ENCODE measurements around the gene MLXIP.
"Not testable (repeated sequence)": the region's sequence is repeated elsewhere in the genome, so short reads cannot be mapped to it uniquely, and the experiment has no call there.

Gene MLXIP, protein sequence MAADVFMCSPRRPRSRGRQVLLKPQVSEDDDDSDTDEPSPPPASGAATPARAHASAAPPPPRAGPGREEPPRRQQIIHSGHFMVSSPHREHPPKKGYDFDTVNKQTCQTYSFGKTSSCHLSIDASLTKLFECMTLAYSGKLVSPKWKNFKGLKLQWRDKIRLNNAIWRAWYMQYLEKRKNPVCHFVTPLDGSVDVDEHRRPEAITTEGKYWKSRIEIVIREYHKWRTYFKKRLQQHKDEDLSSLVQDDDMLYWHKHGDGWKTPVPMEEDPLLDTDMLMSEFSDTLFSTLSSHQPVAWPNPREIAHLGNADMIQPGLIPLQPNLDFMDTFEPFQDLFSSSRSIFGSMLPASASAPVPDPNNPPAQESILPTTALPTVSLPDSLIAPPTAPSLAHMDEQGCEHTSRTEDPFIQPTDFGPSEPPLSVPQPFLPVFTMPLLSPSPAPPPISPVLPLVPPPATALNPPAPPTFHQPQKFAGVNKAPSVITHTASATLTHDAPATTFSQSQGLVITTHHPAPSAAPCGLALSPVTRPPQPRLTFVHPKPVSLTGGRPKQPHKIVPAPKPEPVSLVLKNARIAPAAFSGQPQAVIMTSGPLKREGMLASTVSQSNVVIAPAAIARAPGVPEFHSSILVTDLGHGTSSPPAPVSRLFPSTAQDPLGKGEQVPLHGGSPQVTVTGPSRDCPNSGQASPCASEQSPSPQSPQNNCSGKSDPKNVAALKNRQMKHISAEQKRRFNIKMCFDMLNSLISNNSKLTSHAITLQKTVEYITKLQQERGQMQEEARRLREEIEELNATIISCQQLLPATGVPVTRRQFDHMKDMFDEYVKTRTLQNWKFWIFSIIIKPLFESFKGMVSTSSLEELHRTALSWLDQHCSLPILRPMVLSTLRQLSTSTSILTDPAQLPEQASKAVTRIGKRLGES

DNA sequence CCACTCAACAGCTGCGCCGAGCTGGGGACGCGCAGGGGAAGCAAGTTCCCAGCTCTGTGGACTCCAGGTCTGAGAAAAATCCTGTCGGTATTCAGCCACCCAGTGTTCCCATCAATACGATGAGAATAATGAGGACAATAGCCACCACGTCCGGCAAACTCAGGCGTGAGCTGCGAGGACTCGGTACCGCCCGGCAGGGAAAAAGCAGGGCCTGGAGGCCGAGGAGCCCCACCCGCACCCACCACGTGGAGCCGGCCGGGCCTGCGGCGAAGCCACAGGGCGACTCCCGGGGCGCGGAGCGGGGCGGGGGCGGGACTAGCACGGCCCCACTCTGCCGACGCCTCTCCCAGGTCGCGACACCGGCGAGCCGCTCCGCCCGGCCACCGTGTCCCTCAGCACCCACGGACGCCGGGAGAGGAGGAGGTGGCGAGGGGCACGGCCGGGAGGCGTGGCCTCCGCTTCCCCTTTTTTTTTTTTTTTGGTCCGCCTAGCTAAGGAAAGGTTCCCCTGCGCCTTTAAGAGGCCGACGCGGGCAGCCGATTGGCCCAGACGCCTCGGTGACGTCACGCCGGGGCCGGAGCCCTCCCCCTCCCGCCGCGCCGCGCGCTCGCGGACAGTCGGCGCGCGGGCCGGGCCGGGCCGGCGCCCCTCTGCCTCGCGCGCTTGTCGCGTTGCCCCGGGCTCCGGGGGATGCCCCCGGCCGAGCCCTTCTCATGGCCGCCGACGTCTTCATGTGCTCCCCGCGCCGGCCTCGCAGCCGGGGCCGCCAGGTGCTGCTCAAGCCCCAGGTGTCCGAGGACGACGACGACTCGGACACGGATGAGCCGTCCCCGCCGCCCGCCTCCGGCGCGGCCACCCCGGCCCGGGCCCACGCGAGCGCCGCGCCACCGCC lies at the start of gene MLXIP:
TSS of gene MLXIP (plus strand) at position 616 of the 892 bp plus-strand sequence. CDS start at position 714, 98 bp downstream.
- DNase-seq = peak; percentile 93

DNA sequence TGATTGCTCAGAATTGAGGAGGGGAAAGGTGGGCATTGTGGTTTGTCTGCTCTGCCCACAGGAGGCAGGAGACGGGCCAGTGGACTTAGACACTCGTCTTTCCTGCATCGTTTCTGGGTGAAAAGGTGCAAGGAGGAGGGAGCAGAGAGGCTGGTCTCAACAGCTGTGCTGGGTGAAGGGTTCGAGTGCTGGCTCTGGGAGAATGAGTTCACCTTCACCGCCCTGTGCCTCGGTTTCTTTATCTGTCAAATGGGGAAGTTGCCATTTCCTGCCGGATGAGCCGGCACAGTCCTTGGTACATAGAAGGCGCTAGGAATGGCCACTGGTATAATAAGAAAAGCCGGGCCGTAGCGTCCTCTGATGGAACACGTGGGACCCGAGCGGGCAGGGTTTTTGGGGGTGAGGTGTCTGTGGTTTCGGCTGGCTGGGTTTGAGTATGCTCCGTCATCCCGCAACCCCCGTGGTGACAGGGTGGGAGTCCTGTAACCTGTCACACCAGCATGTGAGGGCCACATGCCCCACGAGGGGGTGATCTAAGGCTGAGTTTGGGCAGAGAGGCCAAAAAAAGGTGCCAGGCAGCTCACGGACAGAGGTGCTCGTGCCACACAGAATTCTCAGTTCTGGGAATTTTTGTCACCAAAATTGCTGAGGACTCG lies 49.5 kb upstream of the MLXIP start:
- no peak for DNase-seq

DNA sequence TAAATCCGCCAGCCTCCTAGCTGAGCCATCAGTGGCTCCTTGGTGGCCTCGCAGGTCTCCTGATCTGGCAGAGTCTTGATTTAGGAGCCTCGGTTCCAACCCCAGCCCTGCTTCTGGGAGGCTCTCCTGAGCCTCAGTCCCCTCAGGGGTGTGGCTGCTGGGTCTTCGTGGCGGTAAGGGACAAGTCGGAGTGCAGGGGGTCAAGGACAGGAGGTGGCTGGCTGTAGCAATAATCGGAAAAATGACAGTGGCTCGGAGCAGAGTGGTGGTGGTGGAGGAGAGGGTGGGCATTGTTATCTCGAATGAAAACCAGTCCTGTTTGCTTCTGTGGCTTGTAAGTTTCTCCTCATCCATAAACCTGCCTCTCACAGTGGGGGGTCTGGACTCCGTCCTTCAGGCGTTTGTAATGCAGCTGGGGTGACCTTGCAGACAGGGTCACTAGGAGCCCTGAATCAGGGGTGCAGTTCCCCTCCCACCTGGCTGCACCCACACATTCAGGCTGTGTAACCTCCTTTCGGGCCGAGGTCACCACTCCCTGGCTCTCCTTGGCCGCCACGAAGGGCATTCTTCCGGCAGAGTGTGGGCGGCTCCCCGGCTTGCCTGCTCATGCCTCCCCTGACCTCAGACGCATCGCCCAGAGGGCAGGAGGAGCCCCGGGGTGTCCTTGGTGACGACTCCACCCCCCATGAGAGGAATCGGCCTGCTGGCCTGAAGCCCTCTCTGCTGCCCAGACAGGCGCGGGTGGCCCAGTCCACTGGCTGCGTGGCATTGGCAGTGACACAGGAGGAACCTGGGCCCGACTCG lies 48.7 kb upstream of the MLXIP start:
- DNase-seq = no peak

DNA sequence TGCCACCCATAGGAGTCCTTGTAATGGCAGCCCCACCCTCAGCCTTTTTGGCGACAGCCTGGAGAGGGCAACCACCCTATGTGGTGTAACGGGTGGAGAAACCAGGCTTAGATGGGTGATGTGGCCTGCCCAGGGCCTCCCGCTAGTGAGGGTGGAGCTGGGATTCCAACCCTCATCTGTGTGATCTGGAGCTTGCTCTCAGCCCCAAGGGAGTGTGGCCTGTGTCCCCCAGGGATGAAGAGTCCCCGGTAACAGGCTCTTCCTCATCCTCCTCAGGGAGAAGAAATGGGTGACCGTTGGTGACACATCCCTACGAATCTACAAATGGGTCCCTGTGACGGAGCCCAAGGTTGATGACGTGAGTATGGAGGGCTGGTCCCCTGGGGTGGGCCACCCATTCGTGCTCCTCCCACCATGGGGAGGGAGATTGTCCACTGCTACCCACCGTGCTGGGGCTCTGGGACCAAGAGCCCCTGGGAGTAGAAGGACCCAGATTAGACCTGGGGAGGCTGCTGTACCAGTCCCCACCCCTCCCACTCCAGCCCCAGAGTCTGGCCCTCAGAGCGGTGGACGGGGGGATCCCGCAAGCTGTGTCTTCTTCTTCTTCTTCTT lies 48.0 kb upstream of the MLXIP start:
- no peak for DNase-seq

DNA sequence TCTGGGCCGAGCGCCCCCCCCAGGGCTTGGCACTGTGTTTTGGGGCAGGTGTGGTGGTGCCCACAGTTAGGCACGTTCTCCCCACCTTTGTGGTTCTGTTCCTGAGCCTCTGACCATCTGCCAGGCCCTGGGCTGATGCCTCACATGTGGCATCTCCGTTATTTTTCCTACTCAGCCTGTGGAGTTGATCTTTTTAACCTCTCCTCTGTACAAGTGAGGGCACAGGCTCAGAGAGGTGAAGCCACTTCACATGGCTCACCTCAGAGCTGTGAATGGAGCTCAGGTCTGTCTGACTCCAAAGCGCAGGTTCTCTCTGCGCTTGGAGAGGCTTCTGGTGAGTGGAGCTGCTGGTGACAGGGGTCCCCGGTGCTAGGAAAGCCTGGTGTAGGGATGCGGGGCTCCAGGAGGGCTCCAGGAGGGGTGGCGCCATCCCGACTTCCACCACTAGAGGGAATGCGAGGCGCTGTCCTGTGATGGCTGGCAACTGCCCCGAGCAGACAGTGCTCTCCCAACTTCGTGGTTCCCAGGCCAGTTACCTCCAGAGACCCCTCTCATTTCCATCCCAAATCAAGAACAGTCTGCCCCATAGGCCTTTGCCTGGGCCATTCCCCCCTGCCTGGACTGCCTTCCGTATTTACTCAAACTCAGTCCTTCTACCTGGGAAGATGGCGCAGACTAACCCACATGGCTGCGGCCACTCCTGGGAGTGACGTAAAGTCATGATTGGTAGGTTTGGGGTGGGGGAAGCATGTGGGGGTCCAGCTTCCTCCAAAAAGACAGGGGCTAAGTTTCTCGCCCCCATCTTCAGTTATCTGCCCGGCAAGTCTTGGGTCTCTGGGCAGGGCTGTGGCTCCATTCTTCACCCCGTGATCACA lies 47.0 kb upstream of the MLXIP start:
- DNase-seq = peak; percentile 15

DNA sequence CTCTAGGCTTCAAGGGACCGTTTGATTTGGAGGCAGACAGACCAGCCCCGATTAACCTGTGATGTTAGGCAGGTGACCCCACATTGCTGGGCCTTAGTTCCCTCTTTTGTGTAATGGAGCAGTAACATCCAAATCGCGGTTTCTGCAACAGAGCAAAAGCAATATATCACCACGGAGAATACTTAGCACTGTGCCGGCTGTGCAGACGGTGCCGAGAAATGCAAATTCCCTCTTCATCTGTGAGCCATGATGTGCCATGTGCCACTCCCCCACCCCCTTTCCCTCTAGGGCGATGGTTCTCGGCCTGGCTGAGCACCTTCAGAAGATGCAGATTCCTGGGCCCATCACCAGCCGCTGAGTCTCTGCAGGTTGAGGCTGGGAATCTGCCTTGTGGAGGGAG lies 46.0 kb upstream of the MLXIP start:
- DNase-seq = no peak

DNA sequence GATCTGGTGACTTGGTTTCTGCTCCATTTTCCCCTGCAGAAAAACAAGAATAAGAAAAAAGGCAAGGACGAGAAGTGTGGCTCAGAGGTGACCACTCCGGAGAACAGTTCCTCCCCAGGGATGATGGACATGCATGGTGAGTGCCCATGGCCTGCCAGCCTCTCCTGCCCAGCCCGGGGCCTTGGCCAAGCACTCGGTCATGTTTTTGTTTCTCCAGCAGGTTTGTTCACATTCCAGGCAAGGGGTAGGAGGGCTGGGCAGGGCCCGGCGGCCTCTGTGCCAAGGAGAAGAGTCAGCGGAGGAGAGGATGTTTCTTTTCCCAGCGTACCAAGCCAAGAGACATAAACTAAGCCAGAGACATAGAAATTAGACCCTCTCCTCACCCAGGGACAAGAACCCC lies 43.3 kb upstream of the MLXIP start:
- no peak for DNase-seq

DNA sequence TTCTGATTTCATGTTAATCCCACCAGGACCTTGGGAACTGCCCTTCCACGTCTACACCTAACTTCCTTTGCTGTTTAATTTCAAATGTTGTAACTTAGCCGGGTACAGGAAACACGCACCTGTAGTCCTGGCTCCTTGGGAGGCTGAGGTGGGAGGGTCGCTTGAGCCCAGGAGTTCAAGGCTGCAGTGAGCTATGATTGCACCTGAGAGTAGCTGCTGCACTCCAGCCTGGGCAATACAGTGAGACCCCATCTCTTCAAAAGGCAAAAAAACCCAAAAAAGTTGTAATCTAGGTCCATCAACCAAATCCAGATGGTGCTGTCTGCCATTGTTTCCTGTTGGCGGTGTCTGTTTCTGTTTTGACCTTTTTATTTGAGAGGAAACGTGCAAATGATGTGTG lies 42.4 kb upstream of the MLXIP start:
- no peak for DNase-seq

DNA sequence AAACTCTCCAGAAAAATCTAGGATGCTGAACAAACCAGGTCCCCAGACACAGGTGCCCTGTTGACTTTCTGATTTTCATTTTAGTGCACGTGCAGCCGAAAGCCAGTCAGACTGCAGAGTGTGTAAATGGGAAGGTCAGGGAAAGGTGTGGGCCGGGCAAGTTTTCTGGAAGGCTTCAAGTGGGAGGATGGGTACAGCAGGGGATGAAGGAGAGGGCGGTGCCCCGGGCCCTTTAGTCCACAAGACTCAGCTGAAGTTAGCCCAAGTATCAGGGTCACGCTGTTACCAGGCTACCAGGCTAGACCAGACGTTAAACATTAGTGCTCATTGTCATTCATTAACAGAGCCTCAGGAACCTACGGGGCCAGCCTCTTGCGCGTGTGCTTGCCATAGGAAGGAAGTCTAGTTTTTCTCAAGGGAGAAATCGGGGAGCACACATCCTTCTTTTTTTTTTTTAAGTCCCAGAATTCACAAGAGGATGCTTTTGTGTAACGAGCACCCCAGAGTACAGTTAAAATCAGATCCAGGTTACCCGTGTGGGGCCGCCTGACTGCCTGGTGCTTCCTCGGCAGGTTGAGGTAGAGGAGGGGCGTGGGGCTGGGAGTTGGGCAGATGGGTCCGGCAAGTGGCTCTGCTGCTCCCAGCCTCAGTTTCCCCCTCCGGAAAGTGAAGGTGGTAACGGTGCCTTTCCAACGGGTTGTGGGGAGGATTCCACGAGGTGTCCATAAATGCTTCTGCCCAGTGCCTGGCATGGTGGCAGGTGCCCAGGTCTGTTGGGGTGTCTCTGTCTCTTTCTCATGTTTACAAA lies 37.8 kb upstream of the MLXIP start:
- no peak for DNase-seq

DNA sequence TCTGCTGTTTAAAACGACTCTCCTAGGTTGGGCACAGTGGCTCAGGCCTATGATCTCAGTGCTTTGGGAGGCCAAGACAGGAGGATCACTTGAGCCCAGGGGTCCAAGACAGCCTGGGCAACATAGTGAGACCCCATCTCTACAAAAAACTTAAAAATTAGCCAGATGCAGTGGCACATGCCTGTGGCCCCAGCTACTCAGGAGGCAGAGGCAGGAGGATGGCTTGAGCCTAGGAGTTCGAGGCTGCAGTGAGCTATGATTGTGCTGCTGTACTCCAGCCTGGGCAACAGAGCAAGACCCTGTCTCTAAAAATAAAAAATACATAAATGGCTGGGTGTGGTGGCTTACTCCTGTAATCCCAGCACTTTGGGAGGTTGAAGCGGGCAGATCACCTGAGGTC lies 37.1 kb upstream of the MLXIP start:
- not testable (repeated sequence) for DNase-seq

DNA sequence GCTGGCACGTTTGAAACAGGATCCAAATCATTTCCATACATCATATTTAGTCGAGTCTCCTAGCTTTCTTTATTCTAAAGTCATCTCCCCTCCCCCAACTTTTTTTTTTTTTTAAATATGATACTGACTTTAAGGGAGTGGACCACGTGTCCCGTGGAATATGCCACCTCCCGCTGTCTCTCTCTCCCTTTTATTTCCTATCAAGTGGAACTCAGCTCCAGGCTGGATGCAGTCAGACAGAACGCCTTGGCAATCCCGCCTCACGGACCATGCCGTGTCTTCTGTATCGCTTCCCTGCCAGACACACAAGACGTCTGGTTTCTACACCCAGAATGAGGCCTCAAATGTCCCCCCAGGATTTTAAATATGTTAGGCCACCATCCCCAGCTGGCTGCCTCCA lies 35.6 kb upstream of the MLXIP start:
- DNase-seq = no peak

DNA sequence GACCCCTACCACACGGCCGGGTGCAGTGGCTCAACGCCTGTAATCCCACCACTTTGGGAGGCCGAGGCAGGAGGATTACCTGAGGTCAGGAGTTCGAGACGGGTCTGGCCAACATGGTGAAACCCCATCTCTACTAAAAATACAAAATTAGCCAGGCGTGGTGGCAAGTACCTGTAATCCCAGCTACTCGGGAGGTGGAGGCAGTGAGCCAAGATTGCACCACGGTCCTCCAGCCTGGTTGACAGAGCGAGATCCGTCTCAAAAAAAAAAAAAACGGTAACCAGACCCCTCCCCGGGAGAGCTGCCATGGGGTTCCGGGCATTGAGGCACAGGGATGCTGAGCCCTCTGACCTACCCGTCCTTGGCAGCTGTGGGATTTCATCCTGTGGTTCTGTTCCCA lies 35.1 kb upstream of the MLXIP start:
- no peak for DNase-seq

DNA sequence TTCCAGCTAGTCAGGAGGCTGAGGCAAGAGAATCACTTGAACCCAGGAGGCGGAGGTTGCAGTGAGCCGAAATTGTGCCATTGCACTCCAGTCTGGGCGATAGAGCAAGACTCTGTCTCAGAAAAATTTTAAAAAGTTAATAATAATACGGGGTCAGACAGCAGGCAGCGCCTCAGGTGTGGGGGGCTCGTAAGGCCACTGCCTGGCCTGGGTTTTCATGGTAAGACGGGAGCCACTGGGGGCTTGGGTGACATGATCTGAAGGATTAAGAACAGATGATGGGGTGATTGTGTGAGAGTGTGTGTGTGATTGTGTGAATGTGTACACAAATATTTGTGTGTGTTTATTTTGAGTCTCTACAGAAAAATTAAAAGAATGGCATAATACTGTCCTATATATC lies 33.3 kb upstream of the MLXIP start:
- no peak for DNase-seq

DNA sequence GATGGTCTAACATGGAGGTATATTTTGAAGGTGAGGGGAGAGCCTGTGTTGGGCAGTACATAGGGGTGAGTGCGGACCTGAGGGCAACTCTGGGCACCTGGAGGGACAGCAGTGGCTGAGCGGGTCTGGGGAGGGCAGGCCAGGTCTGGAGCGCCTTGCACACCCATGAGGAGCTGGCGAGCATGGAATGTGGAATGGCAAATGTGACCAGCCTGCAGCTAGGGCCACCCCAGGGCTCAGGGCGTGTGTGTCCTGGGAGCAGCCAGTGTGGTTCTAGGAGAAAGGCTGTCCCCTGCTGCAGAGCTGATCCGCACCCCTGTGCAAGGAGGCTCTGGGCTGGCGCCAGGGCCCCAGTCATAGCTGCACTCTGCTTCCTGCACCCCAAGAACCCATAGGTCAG lies 32.4 kb upstream of the MLXIP start:
- no peak for DNase-seq

DNA sequence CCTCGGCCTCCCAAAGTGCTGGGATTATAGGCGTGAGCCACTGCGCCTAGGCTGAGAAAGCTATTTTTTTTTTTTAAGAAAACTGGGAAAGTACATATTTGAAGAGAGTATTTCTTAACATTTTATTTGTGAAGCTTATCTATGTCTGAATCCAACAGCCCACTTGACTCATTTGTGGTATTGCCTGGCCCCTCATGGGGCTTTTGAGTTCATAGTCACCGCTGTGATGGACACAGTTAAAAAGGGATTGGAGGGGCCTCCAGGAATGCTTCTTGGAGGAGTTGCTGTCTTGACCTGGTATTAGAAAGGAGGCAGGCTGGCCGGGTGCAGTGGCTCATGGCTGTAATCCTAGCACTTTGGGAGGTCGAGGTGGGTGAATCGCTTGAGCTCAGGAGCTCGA lies 30.4 kb upstream of the MLXIP start:
- DNase-seq = peak; percentile 56

DNA sequence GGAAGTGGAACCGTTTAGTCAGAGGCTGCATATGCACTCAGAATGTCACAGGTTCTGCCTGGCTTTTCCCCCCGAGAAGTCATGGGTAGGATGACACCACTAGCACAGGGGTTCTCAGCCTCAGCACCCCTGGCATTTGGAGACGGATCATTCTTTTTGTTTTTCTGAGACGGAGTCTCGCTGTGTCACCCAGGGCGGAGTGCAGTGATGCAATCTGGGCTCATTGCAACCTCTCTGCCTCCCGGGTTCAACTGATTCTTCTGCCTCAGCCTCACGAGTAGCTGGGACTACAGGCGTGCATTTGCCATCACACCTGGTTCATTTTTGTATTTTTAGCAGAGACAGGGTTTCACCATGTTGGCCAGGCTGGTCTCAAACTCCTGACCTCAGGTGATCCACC lies 28.7 kb upstream of the MLXIP start:
- no peak for DNase-seq

DNA sequence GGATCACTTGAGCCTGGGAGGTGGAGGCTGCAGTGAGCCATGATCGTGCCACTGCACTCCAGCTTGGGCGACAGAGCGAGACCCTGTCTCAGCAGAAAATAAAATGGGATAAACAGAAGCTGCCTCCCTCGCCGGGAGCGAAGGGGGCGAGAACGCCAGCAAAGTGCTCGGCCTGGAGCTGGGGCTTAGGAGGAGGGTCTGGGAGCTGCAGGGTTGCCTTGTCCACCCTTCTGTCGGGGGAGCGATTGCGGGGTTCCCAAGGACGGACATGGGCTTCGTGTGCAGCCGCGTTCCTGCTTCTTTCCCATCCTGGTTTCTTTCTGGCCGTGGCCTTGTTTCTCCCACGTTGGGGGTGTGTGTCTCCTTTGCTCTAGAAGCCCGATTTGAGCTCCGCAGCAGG lies 27.9 kb upstream of the MLXIP start:
- no peak for DNase-seq

DNA sequence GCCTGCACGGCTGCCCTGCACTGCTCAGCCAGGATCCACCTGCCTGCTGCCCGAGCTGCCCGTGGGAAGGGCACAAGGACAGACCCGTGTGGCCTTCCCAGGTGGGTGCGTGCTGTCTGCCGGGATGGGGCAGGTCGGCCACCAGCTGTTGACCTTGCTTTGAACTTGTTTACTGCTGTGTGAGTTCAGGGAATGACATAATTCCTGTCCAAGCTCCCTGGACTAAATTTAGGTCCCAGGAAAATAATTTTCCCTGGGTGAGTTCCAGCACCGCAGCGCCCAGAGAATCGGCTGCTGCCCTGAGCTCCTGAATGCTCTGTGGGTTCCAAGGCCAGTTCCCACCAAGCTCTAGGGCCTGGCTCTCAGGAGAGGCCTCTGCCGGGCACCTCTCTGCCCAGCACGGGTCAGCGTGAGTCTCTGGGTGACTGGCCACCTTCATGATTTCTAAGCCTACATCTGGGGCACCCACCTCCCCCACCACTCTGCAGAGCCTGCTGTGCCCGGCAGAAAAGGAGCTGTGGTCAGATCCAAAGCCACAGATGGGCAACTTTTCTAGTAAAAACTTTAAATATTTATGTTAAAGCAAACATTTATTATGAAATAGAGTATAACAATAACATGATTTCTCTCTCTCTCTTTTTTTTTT lies 27.2 kb upstream of the MLXIP start:
- no peak for DNase-seq

DNA sequence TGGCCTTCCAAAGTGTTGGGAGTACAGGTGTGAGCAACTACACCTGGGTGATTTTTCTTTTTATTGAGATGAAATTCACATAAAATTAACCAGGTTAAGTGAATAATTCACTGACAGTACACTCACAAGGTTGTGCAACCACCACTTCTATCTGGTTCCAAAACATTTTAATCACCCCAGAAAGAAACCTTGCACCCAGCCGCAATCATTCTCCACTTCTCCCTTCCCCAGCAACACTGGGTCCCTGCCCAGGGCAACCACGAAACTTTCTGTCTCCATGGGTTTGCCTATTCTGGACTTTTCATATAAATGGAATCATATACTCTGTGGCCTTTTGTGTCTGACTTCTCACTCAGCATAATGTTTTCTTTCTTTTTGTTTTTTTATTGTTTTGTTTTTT lies 26.3 kb upstream of the MLXIP start:
- no peak for DNase-seq

All from fibroblast of skin of right quadriceps (primary cell).